ENCODE results near the gene SCAMP2. TPM values are rescaled to one million over a fixed set of nuclear protein-coding genes. Genes with fewer than 3 reads are reported as not detected.

SCAMP2 gene
- total and polyA plus RNA-seq, 4 donors: 51.2 to 122 (median 82.7) TPM

DNA sequence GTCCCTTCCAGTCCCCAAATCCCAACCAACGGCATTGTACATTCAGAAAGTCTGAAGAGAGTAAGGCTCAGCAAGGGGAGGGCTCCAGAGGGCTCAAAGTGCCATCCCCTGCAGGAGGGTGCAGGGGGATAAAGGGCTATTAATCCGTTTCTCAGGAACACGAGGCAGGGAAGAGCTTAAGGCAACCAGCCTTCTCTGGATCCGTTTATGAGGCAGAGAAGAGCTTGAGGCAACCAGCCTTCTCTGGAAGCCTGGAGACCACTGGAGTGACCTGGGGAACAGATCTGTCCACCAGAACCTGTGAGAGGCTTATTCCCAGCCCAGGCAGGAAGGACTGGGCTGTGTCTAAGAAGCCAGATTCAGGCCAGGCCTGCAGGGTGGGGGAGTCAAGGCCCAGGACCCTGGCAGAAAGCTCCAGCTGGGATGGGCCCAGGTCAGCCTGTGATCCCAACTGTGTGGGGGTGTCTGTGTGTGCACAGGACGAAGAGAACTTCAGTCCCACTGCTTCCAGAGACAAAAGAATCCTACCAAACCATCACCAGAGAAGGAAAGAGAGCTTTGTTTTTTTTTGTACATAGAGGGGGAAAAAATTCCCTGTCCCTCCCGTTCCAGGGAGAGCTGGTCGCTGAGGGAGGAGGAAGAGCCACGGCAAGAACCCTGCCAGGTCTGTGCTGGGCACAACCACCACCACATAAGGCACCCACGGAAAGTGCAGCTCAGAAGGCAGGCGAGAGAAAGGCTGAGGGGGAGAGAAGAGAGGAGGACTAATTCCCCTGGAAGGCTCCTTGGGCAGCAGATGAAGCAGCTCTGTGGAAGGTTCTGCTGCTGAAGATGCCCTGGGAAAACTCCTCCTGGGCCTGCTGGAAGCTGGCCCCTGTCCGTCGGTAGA is 28.6 kb downstream of the SCAMP2 start:
- Histone ChIP-seq H3K9ac (ENCODE audit: insufficient read depth in 1 of 2, low read length in 2 of 2) (no peak overlapping the region), H3K27ac (ENCODE audit: low read depth in 1 of 2, low read length in 1 of 2) (no peak overlapping the region), H3K4me1 (ENCODE audit: control insufficient read depth in 5 of 5, insufficient read depth in 5 of 5, low read length in 5 of 5) (peaks cover 0 to 15% (median 0%) of the 10 kb centered on the region in 5 donors), H3K4me3 (no peak overlapping the region), H3K27me3 (ENCODE audit: control insufficient read depth in 3 of 3, insufficient read depth in 3 of 3, low read length in 2 of 3) (no peaks in the 10 kb centered on the region), H3K9me3 (ENCODE audit: control insufficient read depth in 4 of 4, insufficient read depth in 3 of 4, low read length in 3 of 4) (no peaks in the 10 kb centered on the region), H3K36me3 (ENCODE audit: control insufficient read depth in 4 of 4, insufficient read depth in 4 of 4, low read length in 4 of 4) (peaks cover 0 to 27% (median 10%) of the 10 kb centered on the region in 4 donors)
- DNase-seq (no peak), ATAC-seq (ENCODE audit: insufficient read depth, low FRiP score) (no peak)
- 76 to 79% methylated on average over 12 of the region's 12 CpGs for WGBS, 2 donors
- TF ChIP-seq, protein P1, sequence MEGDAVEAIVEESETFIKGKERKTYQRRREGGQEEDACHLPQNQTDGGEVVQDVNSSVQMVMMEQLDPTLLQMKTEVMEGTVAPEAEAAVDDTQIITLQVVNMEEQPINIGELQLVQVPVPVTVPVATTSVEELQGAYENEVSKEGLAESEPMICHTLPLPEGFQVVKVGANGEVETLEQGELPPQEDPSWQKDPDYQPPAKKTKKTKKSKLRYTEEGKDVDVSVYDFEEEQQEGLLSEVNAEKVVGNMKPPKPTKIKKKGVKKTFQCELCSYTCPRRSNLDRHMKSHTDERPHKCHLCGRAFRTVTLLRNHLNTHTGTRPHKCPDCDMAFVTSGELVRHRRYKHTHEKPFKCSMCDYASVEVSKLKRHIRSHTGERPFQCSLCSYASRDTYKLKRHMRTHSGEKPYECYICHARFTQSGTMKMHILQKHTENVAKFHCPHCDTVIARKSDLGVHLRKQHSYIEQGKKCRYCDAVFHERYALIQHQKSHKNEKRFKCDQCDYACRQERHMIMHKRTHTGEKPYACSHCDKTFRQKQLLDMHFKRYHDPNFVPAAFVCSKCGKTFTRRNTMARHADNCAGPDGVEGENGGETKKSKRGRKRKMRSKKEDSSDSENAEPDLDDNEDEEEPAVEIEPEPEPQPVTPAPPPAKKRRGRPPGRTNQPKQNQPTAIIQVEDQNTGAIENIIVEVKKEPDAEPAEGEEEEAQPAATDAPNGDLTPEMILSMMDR (IDR thresholded peaks at IDR 0.05; ENCODE audit: control extremely low read depth, extremely low read depth): no peak

DNA sequence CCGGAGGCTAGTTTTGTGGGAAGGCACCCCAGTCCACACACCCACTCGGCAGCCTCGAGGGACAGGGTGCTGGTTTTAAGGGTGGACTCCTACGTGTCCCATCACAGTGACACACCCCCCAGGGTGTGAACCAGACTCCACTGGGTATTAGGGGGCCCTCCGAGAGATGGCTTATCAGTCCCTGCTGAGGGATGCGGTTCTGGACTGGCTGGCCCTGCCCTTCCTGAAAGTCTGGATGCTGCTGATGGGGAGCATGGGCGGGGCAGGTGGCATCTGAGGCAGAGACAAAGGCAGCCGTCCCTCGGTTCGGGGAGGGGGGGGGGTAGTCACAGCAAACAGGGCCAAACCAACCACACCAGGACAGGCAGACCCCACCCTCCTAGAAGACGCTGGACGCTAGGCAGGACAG is 29.3 kb downstream of the SCAMP2 start:
- Histone ChIP-seq H3K4me1 (ENCODE audit: control insufficient read depth in 5 of 5, insufficient read depth in 5 of 5, low read length in 5 of 5) (peaks cover 0 to 15% (median 0%) of the 10 kb centered on the region in 5 donors), H3K27me3 (ENCODE audit: control insufficient read depth in 3 of 3, insufficient read depth in 3 of 3, low read length in 2 of 3) (no peaks in the 10 kb centered on the region), H3K9me3 (ENCODE audit: control insufficient read depth in 4 of 4, insufficient read depth in 3 of 4, low read length in 3 of 4) (no peaks in the 10 kb centered on the region), H3K4me3 (no peak overlapping the region), H3K27ac (ENCODE audit: low read depth in 1 of 2, low read length in 1 of 2) (no peak overlapping the region), H3K36me3 (ENCODE audit: control insufficient read depth in 4 of 4, insufficient read depth in 4 of 4, low read length in 4 of 4) (peaks cover 0 to 33% (median 9%) of the 10 kb centered on the region in 4 donors), H3K9ac (ENCODE audit: insufficient read depth in 1 of 2, low read length in 2 of 2) (no peak overlapping the region)
- TF ChIP-seq, protein P1 (IDR thresholded peaks at IDR 0.05; ENCODE audit: control extremely low read depth, extremely low read depth): no peak
- ATAC-seq (ENCODE audit: insufficient read depth, low FRiP score) (no peak), DNase-seq (peak in 1 of 3 donors; percentile 5)
- 62 to 67% methylated on average over 12 of the region's 12 CpGs for WGBS, 2 donors

DNA sequence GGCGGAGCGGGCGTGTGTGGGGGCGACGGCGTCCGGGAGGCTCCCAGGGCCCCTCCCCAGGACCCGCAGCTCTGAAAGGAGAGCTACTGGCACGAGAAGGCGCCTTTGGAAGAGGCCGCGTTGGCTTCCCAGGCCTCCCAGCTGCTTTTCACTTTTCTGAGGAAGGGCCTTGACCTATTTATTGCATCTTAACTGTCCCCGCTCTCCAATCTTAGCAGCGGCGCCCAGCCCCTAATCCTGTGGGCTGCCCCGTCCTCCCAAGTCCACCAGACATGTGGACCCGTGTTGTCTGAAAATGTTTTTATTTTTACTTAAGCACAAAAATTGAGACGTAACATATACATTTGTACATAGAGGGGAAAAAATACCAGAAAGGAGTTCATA is 29.7 kb downstream of the SCAMP2 start:
- Histone ChIP-seq H3K27ac (ENCODE audit: low read depth in 1 of 2, low read length in 1 of 2) (peak overlapping the region; percentile 87 to 91), H3K9me3 (ENCODE audit: control insufficient read depth in 4 of 4, insufficient read depth in 3 of 4, low read length in 3 of 4) (no peaks in the 10 kb centered on the region), H3K27me3 (ENCODE audit: control insufficient read depth in 3 of 3, insufficient read depth in 3 of 3, low read length in 2 of 3) (no peaks in the 10 kb centered on the region), H3K4me1 (ENCODE audit: control insufficient read depth in 5 of 5, insufficient read depth in 5 of 5, low read length in 5 of 5) (peaks cover 0 to 15% (median 0%) of the 10 kb centered on the region in 5 donors), H3K9ac (ENCODE audit: insufficient read depth in 1 of 2, low read length in 2 of 2) (peak overlapping the region in 1 of 2 donors; percentile 19), H3K4me3 (peak overlapping the region; percentile 42), H3K36me3 (ENCODE audit: control insufficient read depth in 4 of 4, insufficient read depth in 4 of 4, low read length in 4 of 4) (peaks cover 0 to 32% (median 9%) of the 10 kb centered on the region in 4 donors)
- TF ChIP-seq, protein P1 (IDR thresholded peaks at IDR 0.05; ENCODE audit: control extremely low read depth, extremely low read depth): no peak
- WGBS, 2 donors: 19 to 28% methylated on average over 13 to 18 of the region's 18 CpGs
- ATAC-seq (ENCODE audit: insufficient read depth, low FRiP score) (no peak), DNase-seq (no peak)

All from lung (tissue), 12 donors.